Measurements from ENCODE around the gene ELAVL1.
"Not testable (repeated sequence)": the region's sequence is repeated elsewhere in the genome, so short reads cannot be mapped to it uniquely, and the experiment has no call there.

Gene ELAVL1

DNA sequence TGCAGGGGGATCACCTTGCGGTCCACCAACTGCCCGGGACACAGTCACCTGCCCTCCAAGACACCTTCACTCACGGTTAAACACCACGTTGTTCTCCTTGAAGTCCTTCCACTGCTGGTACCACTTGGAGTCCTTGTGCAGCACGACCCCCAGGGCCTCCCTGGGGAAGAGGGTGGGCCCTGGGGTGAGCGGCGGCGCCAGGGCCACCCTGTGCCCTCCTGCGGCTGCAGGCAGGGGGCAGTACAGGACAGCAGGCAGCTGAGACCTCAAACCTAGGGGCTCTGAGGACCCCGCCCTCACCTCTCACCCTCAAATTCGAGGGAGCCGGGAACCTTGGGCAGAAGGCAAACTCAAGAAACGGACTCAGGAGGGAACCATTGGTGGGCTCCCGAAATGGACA, 72.0 kb downstream of the ELAVL1 start:
- no peak for DNase-seq (ENCODE audit: low read depth)

DNA sequence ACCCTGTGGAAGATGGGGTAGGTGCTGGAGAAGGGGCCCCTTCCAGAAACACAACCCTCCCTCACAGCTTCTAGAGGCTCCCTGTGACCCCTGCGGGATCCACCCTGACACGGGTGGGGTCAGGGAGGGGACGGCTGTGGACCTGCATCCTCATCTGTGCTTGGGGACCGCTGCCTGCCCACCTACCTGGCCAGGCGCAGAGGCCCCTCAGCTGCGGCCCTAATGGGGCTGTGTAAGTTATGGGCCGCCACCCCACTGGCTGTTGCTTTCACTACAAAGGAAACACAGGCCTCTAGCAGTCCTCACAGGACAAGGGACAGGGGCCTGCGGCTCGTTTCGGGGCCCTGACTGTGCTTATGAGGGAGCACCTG, 72.5 kb downstream of the ELAVL1 start:
- DNase-seq (ENCODE audit: low read depth), result no peak

DNA sequence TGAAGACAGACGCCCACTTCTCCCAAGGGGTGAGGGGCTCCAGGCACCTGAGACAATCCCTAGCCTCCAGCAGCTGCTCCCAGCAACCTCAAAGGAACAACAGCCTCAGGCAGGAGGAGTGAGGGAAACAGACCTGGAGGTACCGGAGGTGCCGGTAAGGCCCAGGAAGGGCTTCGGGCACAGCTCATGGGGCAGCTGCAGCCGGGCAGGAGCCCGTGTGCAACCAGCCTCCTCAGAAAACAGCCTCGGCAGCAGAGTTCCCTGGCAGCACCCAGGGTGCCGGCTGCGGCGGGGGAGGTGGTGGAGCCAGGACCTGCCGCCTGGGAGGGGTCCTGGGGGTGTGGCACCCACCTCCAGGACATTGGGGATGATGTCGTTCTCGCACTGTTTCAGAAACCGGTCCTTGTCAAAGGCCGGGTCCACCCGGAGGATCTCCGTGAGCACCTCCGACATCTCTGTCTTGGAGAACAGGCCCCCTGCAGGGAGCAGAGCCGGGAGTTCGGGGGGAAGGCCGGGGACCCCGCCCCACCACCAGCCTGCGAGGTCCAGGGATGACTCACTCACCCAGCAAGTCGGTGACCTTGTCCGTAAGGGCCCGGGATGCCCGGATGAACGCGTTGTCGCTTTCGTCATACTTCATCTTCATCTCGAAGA, 73.0 kb downstream of the ELAVL1 start:
- DNase-seq (ENCODE audit: low read depth), result no peak

DNA sequence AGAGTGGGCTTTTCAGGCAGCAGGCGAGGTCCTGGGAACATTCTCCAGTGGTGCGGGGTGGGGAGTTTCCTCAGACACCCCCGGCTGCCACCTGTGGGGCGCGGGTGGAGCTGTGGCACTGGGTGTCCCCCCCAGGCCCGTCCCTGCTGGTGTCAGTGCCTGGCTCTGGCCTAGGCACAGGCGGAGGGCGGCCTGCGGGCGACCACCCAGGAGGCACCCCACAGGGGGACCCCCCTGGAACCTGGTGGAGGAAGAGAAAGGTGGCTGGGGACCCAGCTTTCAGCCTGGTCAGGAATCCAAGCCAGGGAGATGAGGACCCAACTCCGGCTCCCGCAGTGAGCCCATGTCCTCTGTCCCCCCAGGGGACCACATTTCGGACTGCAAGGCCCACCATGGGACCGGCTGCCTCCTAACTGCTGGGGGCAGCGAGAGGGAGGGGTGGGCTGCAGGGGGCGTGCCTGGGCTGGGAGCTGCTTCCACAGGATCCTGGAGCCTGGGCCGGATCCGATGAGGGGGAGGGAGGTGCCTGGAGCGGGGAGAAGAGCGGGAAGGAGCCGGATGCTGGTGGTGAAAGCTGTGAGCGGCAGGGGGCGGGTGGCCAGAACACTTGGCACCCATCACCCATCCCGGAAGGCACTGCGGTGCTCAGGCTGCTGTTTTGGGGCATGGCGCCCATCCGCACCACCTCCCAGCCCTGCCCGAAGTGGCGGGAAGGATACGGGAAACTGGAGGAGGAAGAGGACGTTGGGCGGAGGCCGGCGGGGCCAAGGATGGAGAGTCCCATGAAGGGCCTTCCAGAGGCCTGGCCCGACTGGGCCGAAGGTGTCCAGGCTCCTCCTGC, 74.0 kb downstream of the ELAVL1 start:
- DNase-seq (ENCODE audit: low read depth), result no peak

DNA sequence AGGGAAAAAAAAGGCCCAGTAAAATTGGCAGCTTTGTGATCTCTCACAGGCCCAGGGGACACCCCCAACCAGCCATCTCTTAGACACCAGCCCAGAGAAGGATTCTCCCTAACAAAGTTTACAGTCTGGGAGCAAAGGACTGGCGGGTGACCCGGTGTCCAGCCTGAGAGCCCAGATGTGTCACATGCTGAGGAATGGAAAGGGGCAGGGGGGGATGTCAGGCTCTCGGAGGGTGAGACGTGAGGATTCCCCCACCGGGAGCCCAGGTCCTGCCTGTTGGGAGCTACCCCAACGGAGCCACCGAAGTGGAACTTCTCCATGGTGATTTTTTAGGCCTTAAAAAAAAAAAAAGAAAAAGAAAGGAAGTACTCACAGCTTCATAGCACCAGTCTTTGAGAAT, 74.7 kb downstream of the ELAVL1 start:
- DNase-seq (ENCODE audit: low read depth), result no peak

DNA sequence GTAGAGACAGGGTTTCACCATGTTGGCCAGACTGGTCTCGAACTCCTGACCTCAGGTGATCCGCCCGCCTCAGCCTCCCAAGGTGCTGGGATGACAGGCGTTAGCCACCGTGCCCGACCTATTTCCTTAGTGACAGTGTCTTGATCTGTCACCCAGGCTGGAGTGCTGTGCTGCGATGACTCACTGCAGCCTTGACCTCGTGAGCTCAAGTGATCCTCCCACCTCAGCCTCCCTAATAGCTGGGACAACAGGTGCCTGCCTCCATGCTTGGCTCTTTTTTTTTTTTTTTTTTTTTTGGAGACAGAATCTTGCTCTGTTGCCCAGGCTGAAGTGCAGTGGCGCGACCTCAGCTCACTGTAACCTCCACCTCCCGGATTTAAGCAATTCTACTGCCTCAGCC, 75.4 kb downstream of the ELAVL1 start:
- not testable (repeated sequence) for DNase-seq (ENCODE audit: low read depth)

DNA sequence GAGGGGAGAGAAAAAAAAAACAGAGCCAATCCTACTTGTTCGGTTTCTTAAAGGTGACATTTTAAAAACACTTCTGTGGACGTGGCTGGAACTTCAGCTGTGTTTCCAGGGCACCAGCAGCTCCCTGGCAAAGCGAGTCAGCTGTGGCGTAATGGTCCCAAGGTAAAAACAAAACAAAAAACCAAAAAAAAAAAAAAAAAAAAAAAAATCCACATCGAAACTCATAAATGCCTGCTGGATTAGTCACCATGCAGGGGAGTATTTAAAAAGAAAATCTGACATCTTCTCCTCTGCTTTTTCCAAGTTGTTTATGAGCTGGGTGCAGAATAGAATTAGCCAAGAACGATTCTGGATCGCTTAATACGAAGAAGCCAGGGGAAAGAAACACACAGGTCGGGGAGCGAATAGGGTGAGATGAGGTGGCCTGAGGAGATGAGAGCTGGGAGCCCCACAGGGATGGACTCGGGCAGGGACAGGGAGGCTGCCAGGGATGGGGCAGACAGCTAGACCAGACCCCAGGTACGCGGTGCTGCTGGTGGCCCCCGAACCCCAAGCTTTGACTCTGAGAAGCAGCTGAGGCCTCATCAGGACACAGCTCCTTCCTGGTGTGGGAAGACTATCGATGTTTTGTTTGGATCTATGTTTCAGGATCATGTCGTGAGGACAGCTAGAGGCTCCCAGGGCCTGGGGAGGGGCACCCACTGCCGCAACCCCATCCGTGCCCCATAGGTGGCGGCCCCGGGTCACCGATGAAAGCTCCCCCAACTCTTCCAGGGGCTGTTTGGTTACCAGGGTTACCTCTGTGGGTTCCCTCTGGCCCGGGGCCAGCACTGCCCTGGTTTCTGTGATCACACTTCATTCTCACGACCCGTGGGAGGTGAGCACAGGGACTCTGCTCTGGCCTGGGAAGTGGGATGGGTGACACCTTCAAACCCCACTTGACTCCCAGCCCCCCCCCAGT, 76.4 kb downstream of the ELAVL1 start:
- DNase-seq (ENCODE audit: low read depth), result peak; percentile 30

DNA sequence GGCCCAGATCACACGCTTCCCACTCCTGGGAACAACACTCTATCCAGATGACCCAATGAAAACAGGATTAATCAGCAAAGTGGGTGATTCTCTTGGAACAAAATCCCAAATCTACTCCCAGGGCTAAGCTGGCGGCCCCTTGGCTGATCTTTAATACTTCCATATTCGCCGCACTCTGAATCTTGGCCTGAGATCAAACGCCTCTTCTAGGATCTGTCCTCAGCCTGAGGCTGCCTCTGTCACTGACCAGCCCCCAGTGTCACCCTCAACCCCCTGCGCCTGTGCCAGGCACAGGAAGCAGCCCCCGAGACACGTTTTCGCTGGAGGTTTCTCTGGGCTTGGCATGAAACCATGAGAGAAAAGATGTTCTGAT, 77.1 kb downstream of the ELAVL1 start:
- DNase-seq (ENCODE audit: low read depth), result no peak

DNA sequence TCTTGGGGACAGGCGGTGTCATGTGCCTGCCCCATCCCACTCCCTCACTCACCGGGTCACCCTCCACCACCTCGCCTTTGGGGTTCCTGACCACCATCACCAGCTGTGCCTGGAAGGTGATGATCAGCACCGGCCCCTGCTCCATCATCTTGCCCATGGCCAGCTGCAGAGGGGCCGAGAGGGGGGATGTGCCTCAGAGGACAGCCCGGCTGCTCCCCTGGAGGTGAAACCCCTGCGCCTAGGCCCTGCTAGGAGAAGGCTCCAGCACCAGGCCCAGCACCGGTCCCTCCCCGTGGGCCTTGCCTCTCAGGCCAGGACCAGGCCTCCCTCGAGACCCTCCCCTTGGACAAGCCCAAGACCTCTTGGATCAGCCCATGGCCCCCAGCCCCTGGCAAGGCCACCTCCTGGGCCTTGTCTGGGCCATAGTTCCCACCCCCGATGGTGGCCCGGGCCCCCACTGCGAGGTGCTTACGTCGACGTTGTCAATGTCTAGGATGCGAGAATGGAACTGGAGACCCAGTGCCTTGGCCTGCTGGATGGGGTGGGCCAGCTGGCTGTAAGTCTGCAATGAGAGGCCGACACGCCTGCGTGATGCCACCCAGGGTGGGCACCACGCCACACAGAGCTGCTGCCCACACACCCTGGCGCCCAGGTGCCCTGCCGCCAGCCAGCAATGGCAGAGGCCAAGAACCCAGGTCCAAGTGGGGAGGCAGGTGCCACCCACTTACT, 77.7 kb downstream of the ELAVL1 start:
- no peak for DNase-seq (ENCODE audit: low read depth)

DNA sequence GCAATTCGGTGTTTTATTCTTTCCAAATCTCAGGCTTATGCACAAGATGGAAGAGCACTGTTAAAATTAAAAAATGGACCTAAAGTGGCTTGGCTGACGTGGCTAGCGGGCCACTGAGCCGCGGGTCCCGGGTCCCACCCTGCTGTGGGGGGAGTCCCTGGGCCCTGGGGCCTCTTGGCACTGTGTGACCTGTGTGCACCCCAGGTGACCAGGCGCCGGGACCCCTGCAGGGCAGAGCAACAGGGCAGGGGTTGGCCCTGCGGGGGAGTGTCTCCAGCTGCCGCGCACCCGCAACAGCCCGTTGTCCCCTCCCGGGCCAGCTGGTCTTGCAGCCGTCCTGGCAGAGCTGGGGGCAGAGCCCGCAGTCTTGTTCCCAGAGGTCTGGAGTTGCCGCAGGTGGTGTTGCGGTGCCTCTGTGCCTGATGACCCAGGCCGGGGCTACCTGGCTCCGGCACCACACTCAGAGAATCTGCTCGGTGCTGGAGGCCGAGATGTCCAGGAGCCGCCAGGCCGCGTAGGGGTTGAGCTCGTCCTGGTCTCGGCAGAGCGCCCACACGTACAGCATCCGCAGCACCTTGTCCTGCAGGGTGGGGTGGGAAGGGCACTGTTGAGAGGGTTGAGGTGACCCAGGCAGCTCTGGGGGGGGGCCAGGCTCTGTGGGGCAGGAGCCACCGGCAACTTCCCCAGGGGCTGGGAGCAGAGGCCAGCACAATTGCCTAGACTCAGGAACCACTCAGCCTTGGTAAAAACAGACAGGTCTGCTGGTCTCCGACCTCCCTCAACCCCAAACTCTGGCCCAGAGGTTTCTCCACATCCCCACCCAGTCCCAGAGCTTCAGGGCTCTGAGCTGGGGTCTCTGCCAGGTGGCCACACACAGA, 78.5 kb downstream of the ELAVL1 start:
- DNase-seq (ENCODE audit: low read depth), result no peak

DNA sequence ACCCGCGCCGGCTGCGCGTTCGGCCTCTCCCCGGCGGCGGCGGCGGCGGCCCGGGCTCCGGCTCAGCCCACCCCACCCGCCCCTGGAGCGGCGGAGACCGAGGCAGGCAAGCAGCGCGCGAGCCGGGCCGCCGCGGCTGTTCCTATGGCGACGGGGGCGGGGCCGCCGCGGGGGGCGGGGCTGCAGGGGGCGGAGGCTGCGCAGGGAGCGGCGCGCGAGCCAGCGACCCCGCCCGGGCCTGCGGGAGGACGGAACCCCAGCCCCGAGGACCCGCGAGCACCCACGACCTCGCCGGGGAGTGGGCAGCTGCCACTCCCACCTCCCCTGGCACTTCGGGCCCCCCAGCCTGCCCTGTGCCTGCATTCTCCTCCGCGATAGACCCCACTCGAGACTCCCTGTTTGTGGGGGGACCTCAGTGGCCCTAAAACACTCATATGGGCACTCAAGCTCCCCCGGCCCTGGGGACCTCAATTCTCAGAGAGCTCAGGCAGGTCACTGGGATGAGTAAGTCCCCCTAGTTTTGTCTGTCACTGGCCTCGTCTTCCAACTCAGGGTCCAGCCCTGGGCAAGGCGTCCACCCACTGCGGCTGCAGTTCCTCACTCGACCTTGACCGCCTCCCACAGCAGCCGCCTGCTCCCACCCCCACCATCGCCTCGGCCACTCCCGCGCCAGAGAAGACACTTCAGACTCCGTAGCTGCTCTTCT, 79.3 kb downstream of the ELAVL1 start, which contains the start of gene CTXN1:
TSS of gene CTXN1 (minus strand) at position 115 of the 706 bp plus-strand sequence. CDS start 597 bp downstream, outside the sequence.
- no peak for DNase-seq (ENCODE audit: low read depth)

DNA sequence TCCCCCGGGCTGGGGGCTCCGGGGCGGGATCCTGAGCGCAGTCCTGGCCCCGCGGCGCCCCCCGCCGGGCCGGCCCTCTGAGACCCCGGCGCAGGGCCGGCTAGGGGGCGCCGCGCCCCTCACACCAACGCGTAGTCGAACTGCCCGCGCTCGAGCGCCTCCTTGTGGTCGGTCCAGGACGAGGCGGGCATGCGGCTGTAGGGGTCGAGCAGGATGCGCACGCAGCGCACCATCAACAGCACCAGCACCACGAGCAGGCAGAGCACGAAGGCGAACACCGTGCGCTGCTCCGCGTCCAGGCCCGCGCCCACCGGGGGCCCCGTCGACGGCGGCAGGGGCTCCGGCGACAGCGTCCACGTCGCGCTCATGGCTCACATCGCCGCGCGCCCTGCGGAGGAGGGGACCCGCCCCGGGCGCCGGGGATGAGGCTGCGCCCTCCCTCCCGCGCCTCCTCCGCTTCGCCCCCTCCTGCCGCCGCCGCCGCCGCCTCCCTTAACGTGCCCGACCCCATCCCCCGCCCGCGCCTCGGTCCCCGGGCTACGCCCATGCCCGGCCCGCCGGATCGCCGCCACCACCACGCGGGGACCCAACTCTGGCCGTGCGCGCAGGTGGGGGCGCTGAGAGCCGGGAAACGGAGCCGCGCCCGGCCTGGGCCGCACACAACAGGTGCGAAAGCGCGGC, 80.1 kb downstream of the ELAVL1 start:
- no peak for DNase-seq (ENCODE audit: low read depth)

DNA sequence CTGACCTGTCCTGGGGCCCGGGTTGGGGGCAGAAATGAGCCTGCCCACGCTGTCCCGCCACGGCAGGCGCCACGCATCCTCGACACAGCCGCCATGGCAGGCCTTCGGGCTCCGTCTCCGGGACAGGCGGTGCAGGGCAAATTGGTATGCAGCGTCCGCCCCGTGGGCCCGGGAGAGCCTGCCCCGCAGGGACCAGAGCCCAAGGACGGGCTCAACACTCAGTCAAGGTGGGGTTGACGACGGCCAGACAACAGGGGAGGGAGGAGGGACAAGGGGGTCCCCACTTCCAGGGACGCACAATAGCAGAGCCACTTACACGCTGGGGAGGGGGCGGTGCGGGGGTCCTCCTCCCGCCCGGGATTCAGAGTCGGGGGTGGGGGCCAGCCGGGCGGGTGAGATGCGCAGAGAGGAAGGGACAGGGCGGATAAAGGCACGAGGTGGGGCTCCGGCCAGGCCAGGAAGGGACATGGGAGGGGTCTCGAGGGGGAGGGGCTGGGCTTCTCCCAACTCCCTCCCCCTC, 80.7 kb downstream of the ELAVL1 start:
- DNase-seq (ENCODE audit: low read depth), result no peak

DNA sequence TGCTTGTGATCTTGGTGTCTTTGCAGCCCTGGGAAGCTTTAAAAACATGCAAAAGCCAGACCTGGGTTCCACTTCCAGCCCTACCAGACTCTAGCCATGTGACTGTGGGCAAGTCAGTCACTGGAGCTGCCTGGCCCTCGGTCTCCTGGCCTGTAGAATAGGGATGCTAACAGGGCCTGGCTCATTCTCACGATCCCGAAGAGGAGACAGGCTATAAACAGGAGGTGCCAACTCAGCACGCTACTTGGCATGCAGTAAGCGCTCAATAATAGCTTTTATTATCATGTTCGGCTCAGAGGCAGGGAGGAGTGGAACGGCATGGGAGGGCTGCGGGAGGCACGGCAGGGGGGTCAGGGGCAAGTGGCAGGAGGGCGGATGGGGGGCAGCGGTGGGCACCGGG, 81.2 kb downstream of the ELAVL1 start:
- DNase-seq (ENCODE audit: low read depth), result no peak

DNA sequence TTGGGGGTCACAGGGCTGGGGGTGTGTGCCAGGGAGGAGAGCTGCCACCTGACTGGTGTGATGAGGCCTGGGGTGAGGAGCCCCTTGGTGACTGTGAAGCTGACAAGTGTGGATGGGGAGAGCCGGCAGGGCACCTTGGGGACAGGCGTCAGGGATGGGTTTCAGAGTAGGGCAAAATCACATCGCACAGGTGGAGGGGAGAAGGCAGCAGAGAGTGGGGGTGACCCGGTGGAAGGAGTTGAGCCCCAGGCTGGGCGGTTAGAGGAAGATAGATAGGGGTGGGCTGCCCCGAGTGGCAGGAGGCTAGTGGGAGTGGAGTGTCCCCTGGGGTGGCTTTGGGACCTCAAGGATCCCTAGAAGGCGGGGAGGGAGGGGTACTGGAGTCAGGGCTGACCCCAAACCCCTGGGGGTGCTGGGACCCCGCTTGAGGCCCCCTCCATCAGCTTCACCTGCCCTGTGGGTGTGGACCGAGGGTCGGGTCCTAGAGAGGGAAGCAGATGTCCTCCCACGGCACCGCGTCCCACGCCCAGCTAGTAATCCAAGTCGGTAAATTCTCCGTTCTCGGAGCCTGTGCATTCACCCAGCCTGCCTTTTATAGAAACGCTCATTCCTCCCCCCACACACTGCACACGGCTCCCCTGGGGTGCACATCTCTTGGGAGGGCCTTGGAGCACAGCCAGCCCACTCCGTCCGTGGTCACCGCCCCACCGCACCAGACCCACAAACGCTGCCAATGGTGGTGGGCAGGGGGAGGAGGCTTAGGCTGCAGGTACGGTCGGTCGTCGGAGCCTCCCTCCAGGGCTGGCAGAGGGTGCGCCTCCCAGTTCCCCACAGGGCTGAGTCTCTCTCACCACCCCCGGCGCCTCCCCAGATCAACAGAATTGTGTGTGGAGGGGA, 81.9 kb downstream of the ELAVL1 start:
- DNase-seq (ENCODE audit: low read depth), result no peak

DNA sequence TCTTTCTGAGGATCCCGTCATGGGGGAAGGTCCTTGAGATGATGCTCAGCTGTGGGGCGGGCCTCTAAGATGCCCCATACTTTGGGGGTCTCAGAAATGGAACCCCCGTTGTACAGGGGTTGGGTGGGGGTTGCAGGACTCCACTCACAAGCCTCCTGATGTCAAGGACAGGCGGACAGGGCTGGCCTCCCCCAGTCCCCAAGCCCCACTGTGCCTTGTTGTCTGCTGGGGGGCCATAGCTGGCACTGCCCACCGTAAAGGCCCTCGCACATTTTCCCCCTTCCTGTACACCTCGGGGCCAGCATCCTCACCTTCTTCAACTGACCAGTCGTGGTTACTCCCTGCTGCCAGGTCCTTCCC, 82.6 kb downstream of the ELAVL1 start:
- no peak for DNase-seq (ENCODE audit: low read depth)

DNA sequence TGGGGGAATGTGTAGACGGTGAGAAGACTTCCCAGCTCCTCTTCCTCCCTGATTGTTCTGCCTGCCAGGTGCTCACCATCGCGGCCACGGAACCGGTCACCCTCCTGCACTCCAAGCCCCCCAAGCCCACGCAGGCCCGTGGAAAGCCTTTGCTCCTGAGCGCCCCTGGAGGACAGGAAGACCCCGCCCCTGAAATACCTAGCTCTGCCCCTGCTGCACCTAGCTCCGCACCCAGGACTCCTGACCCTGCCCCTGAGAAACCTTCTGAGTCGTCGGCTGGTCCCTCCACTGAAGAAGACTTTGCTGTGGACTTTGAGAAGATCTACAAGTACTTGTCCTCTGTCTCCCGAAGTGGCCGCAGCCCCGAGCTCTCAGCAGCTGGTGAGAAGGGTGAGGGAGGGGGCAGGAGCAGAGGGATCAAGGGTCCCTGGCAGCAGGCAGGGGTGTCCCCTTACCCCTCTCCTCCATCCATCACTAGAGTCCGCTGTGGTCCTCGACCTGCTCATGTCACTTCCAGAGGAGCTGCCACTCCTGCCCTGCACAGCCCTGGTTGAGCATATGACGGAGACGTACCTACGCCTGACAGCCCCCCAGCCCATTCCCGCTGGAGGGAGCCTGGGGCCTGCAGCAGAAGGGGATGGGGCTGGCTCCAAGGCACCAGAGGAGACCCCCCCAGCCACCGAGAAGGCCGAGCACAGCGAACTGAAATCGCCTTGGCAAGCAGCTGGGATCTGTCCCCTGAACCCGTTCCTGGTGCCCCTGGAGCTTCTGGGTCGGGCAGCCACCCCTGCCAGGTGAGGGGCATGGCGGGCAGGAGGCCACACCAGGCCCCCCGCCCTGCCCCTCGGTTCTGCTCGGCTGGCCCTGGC, 83.2 kb downstream of the ELAVL1 start:
- DNase-seq (ENCODE audit: low read depth), result no peak
